ENCODE measurements around the gene TBCCD1. TPM values are rescaled to one million over a fixed set of nuclear protein-coding genes. Genes with fewer than 3 reads are reported as not detected.
"Not testable (repeated sequence)": the region's sequence is repeated elsewhere in the genome, so short reads cannot be mapped to it uniquely, and the experiment has no call there.

TBCCD1 gene
- total RNA-seq, 4 donors from 2014 or later = 16.6 to 19.8 (median 17.6) TPM

- no peak for DNase-seq (ENCODE audit: low spot score in 2 of 2)
- H3K36me3 ChIP-seq = no peaks in the 10 kb centered on the region
- H3K4me1 ChIP-seq = no peaks in the 10 kb centered on the region
- WGBS = 62% methylated on average over 3 of the region's 3 CpGs
- TF ChIP-seq POLR2A (IDR thresholded peaks at IDR 0.05) (no peak), EP300 (IDR thresholded peaks at IDR 0.05) (no peak), POLR2AphosphoS5 (IDR thresholded peaks at IDR 0.05) (no peak)
- no peak overlapping the region for H3K4me3 ChIP-seq
- no peak overlapping the region for H3K27ac ChIP-seq
- no peaks in the 10 kb centered on the region for H3K9me3 ChIP-seq
- peaks cover 7% of the 10 kb centered on the region for H3K27me3 ChIP-seq
These were observed 60.9 kb downstream of the TBCCD1 start for GRCh38 chr3:186506191-186506739.

GRCh38 chr3:186502966-186503712, 64.0 kb downstream of the TBCCD1 start:
- H3K27ac ChIP-seq = no peak overlapping the region
- H3K4me3 ChIP-seq = no peak overlapping the region
- TF ChIP-seq CTCF (IDR thresholded peaks at IDR 0.05) (no peak), EP300 (IDR thresholded peaks at IDR 0.05) (no peak), POLR2A (IDR thresholded peaks at IDR 0.05) (no peak), POLR2AphosphoS5 (IDR thresholded peaks at IDR 0.05) (no peak)
- H3K36me3 ChIP-seq = no peaks in the 10 kb centered on the region
- H3K4me1 ChIP-seq = no peaks in the 10 kb centered on the region
- H3K9me3 ChIP-seq = no peaks in the 10 kb centered on the region
- WGBS = 72% methylated on average over 6 of the region's 6 CpGs
- peaks cover 6% of the 10 kb centered on the region for H3K27me3 ChIP-seq
- DNase-seq (ENCODE audit: low spot score in 2 of 2) = no peak

- TF ChIP-seq EP300 (IDR thresholded peaks at IDR 0.05) (no peak), CTCF (IDR thresholded peaks at IDR 0.05) (no peak)
- H3K4me3 ChIP-seq = no peak overlapping the region
- DNase-seq (ENCODE audit: low spot score in 2 of 2) = peak in 1 of 2 donors; percentile 43
- H3K36me3 ChIP-seq = no peaks in the 10 kb centered on the region
- no peaks in the 10 kb centered on the region for H3K9me3 ChIP-seq
- H3K27me3 ChIP-seq = peaks cover 6% of the 10 kb centered on the region
- no peak overlapping the region for H3K27ac ChIP-seq
- no peaks in the 10 kb centered on the region for H3K4me1 ChIP-seq
- WGBS = 33% methylated on average over 5 of the region's 5 CpGs
These were observed 64.8 kb downstream of the TBCCD1 start for GRCh38 chr3:186502138-186502948.

GRCh38 chr3:186499949-186500348, 67.2 kb downstream of the TBCCD1 start:
- H3K4me1 ChIP-seq; H3K27ac ChIP-seq; H3K4me3 ChIP-seq; H3K9me3 ChIP-seq; H3K36me3 ChIP-seq; H3K27me3 ChIP-seq; DNase-seq (ENCODE audit: low spot score in 2 of 2): not testable (repeated sequence)
- WGBS = 79% methylated on average over 3 of the region's 3 CpGs

GRCh38 chr3:186498022-186498421, 69.1 kb downstream of the TBCCD1 start:
- WGBS = 95% methylated on average over 2 of the region's 2 CpGs
- H3K4me1 ChIP-seq = not testable (repeated sequence)

DNA sequence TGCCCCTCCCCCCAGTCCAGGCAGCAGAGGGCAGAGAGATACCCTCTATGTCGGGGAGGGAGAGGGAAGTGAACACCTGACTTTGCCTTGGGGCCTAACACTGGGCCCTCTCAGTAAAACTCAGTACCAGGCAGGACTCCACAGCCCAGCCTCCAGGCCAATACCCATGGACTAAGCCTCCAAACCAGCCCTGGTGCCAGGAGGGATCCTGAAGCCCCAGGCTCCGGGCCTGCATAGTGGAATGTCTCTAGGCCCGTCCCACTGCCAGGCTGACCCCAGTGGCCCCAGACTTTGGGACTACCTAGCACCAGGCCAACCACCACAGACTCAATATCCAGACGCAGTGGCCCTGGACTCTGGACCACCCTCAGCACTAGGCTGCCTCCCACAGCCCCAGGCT, 69.5 kb downstream of the TBCCD1 start:
- no peak for TF ChIP-seq EP300 (IDR thresholded peaks at IDR 0.05)
- no peak for TF ChIP-seq CTCF (IDR thresholded peaks at IDR 0.05)
- TF ChIP-seq POLR2A (IDR thresholded peaks at IDR 0.05) = no peak
- no peak for TF ChIP-seq POLR2AphosphoS5 (IDR thresholded peaks at IDR 0.05)
- Histone ChIP-seq H3K4me3 (no peak overlapping the region), H3K27me3 (no peaks in the 10 kb centered on the region), H3K27ac (no peak overlapping the region), H3K9me3 (no peaks in the 10 kb centered on the region), H3K36me3 (no peaks in the 10 kb centered on the region), H3K4me1 (no peaks in the 10 kb centered on the region)
- DNase-seq (ENCODE audit: low spot score in 2 of 2) = no peak
- WGBS = 100% methylated on average over 3 of the region's 4 CpGs

More at GRCh38 chr3:186498022-186498421, 69.1 kb downstream of the TBCCD1 start:
- not testable (repeated sequence) for DNase-seq (ENCODE audit: low spot score in 2 of 2); H3K27me3 ChIP-seq; H3K9me3 ChIP-seq; H3K4me3 ChIP-seq; H3K36me3 ChIP-seq; H3K27ac ChIP-seq
